Right atrium auricular region (tissue), 2 donors: ENCODE results near the gene DRC3. TPM values are rescaled to one million over a fixed set of nuclear protein-coding genes. Genes with fewer than 3 reads are reported as not detected.

Experiments
- DNase-seq: peaks from one replicate; pipeline ENCODE4 v3.0.0-alpha.2; 2019; ENCODE audit warnings: low spot score
- H3K27ac ChIP-seq, 2 donors: fragments of 200-600 bp; sonication (generic); 1 replicate in 1 of 2; 2 replicates in 1 of 2; pipeline ENCODE4 v1.5.1; 2016 to 2019
- H3K27me3 ChIP-seq, 2 donors: fragments of 200-600 bp; sonication (generic); one replicate each; pipeline versions ENCODE4 v1.5.1 to v1.6.0; 2017 to 2019
- H3K36me3 ChIP-seq: fragments of 200-600 bp; sonication (generic); one replicate; pipeline ENCODE4 v1.5.1; 2016
- H3K4me1 ChIP-seq, 2 donors: fragments of 200-600 bp; sonication (generic); one replicate each; pipeline versions ENCODE4 v1.5.1 to v1.6.0; 2017 to 2019
- H3K4me3 ChIP-seq, 2 donors: fragments of 200-600 bp; sonication (generic); 1 replicate in 1 of 2; 2 replicates in 1 of 2; pipeline ENCODE4 v1.5.1; 2017 to 2019; ENCODE audit warnings: mild to moderate bottlenecking in 1 of 2, moderate library complexity in 1 of 2
- H3K9me3 ChIP-seq, 2 donors: fragments of 200-600 bp; sonication (generic); one replicate each; pipeline ENCODE4 v1.5.1; 2019
- total RNA-seq, 2 donors: library from RNA; depleted of rRNA; stranded (reverse); fragments of >200 nt; gene quantifications; one replicate each; pipeline ENCODE4 v1.1.0, GENCODE V29; 2016
- TF ChIP-seq, protein P1 (sequence below), 2 donors: fragments of 200-600 bp; sonication (generic); IDR thresholded peaks; one replicate each; pipeline ENCODE4 v1.5.1; 2019; ENCODE audit warnings: antibody characterized with exemption in 2 of 2

The DRC3 gene
- total RNA-seq, 2 donors from 2014 or later: 0.94 to 1.7 TPM

- H3K9me3 ChIP-seq: no peaks in the 10 kb centered on the region
- H3K36me3 ChIP-seq: peaks cover 8% of the 10 kb centered on the region
- H3K4me3 ChIP-seq: no peak overlapping the region
- DNase-seq: no peak
- no peaks in the 10 kb centered on the region for H3K27me3 ChIP-seq
- H3K27ac ChIP-seq: no peak overlapping the region
- peaks cover 0 to 30% of the 10 kb centered on the region in 2 donors for H3K4me1 ChIP-seq
- TF ChIP-seq, protein P1, sequence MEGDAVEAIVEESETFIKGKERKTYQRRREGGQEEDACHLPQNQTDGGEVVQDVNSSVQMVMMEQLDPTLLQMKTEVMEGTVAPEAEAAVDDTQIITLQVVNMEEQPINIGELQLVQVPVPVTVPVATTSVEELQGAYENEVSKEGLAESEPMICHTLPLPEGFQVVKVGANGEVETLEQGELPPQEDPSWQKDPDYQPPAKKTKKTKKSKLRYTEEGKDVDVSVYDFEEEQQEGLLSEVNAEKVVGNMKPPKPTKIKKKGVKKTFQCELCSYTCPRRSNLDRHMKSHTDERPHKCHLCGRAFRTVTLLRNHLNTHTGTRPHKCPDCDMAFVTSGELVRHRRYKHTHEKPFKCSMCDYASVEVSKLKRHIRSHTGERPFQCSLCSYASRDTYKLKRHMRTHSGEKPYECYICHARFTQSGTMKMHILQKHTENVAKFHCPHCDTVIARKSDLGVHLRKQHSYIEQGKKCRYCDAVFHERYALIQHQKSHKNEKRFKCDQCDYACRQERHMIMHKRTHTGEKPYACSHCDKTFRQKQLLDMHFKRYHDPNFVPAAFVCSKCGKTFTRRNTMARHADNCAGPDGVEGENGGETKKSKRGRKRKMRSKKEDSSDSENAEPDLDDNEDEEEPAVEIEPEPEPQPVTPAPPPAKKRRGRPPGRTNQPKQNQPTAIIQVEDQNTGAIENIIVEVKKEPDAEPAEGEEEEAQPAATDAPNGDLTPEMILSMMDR (IDR thresholded peaks at IDR 0.05): no peak
Observed at GRCh38 chr17:18015593-18015992, 42.9 kb downstream of the DRC3 start.

- H3K27ac ChIP-seq: peak overlapping the region; percentile 5 to 69
- H3K4me3 ChIP-seq: no peak overlapping the region
- TF ChIP-seq, protein P1 (IDR thresholded peaks at IDR 0.05): no peak
- DNase-seq: no peak
- H3K36me3 ChIP-seq: peaks cover 10% of the 10 kb centered on the region
- H3K4me1 ChIP-seq: peaks cover 0 to 30% of the 10 kb centered on the region in 2 donors
- no peaks in the 10 kb centered on the region for H3K27me3 ChIP-seq
- H3K9me3 ChIP-seq: no peaks in the 10 kb centered on the region
Observed at GRCh38 chr17:18016426-18016825, 43.8 kb downstream of the DRC3 start.

DNA sequence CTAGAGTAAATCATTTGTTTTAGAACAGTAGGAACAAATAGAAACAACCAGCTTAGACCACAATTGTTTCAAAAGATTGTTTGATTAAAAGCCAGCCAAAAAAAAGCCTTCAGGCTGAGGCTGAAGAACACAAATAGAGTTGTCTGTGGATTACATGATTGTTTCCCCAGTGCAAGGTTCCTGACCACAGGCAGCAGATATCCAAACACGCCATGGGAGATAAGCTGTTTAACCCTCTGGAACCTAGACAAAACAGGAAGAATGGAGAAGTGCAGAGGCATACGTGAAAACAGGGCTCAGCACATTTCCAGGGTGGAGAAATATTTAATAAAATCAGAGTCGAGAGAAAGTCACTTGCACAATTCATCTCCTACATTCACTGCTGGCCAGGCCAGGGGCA is 45.3 kb downstream of the DRC3 start:
- Histone ChIP-seq H3K4me1 (peaks cover 0 to 30% of the 10 kb centered on the region in 2 donors), H3K36me3 (peaks cover 13% of the 10 kb centered on the region), H3K27ac (peak overlapping the region; percentile 69 to 72), H3K9me3 (no peaks in the 10 kb centered on the region), H3K4me3 (no peak overlapping the region), H3K27me3 (no peaks in the 10 kb centered on the region)
- no peak for DNase-seq
- TF ChIP-seq, protein P1 (IDR thresholded peaks at IDR 0.05): no peak

- Histone ChIP-seq H3K27me3 (no peaks in the 10 kb centered on the region), H3K4me3 (no peak overlapping the region), H3K9me3 (no peaks in the 10 kb centered on the region), H3K36me3 (peaks cover 13% of the 10 kb centered on the region), H3K4me1 (peaks cover 0 to 30% of the 10 kb centered on the region in 2 donors), H3K27ac (peak overlapping the region; percentile 69 to 72)
- DNase-seq: no peak
- TF ChIP-seq, protein P1 (IDR thresholded peaks at IDR 0.05): no peak
Observed at GRCh38 chr17:18018411-18018921, 45.8 kb downstream of the DRC3 start.

GRCh38 chr17:18019838-18020154 is 47.1 kb downstream of the DRC3 start:
- no peaks in the 10 kb centered on the region for H3K9me3 ChIP-seq
- no peak for DNase-seq
- H3K27ac ChIP-seq: no peak overlapping the region
- peaks cover 0 to 30% of the 10 kb centered on the region in 2 donors for H3K4me1 ChIP-seq
- peaks cover 13% of the 10 kb centered on the region for H3K36me3 ChIP-seq
- TF ChIP-seq, protein P1 (IDR thresholded peaks at IDR 0.05): no peak
- no peaks in the 10 kb centered on the region for H3K27me3 ChIP-seq
- no peak overlapping the region for H3K4me3 ChIP-seq

GRCh38 chr17:18020971-18021370 is 48.3 kb downstream of the DRC3 start:
- TF ChIP-seq, protein P1 (IDR thresholded peaks at IDR 0.05): no peak
- no peak overlapping the region for H3K4me3 ChIP-seq
- no peak overlapping the region for H3K27ac ChIP-seq
- peaks cover 0 to 35% of the 10 kb centered on the region in 2 donors for H3K4me1 ChIP-seq
- H3K27me3 ChIP-seq: no peaks in the 10 kb centered on the region
- no peaks in the 10 kb centered on the region for H3K9me3 ChIP-seq
- no peak for DNase-seq
- peaks cover 6% of the 10 kb centered on the region for H3K36me3 ChIP-seq
